Hepatocyte (in vitro differentiated cells): Measurements from ENCODE around the gene MMP20. TPM values are rescaled to one million over a fixed set of nuclear protein-coding genes. Genes with fewer than 3 reads are reported as not detected.

ENCODE experiments used
- DNase-seq: peaks from one replicate; pipeline ENCODE4 v3.0.0-alpha.2; 2016; ENCODE audit warnings: low spot score
- H2AFZ ChIP-seq: fragments of 200-600 bp; sonication (generic); 2 replicates; pipeline ENCODE4 v1.6.0; 2016; ENCODE audit warnings: antibody characterized with exemption, mild to moderate bottlenecking
- H3K27ac ChIP-seq: fragments of 200-600 bp; sonication (generic); 2 replicates; pipeline ENCODE4 v1.5.1; 2016; ENCODE audit warnings: mild to moderate bottlenecking
- H3K27me3 ChIP-seq: fragments of 200-600 bp; sonication (generic); 2 replicates; pipeline ENCODE4 v1.6.1; 2016
- H3K36me3 ChIP-seq: fragments of 200-600 bp; sonication (generic); replicated peaks from 2 replicates; pipeline ENCODE4 v1.5.1; 2016; ENCODE audit warnings: low read depth; ENCODE audit not compliant: insufficient read depth
- H3K4me1 ChIP-seq: fragments of 200-600 bp; sonication (generic); 2 replicates; pipeline ENCODE4 v1.5.1; 2016; ENCODE audit warnings: mild to moderate bottlenecking, moderate library complexity; ENCODE audit not compliant: insufficient read depth
- H3K4me2 ChIP-seq: fragments of 200-600 bp; sonication (generic); 2 replicates; pipeline ENCODE4 v1.6.0; 2016
- H3K4me3 ChIP-seq: fragments of 200-600 bp; sonication (generic); 2 replicates; pipeline ENCODE4 v1.5.1; 2016; ENCODE audit warnings: mild to moderate bottlenecking
- H3K79me2 ChIP-seq: fragments of 200-600 bp; sonication (generic); 2 replicates; pipeline ENCODE4 v1.6.0; 2017; ENCODE audit warnings: mild to moderate bottlenecking
- H3K9me2 ChIP-seq: fragments of 200-600 bp; sonication (generic); replicated peaks from 2 replicates; pipeline ENCODE4 v1.6.0; 2017; ENCODE audit warnings: mild to moderate bottlenecking; ENCODE audit not compliant: insufficient read depth
- H3K9me3 ChIP-seq: fragments of 200-600 bp; sonication (generic); 2 replicates; pipeline ENCODE4 v1.5.1; 2016; ENCODE audit warnings: low read depth, mild to moderate bottlenecking
- H4K20me1 ChIP-seq: fragments of 200-600 bp; sonication (generic); 2 replicates; pipeline ENCODE4 v1.6.0; 2016; ENCODE audit warnings: mild to moderate bottlenecking; ENCODE audit not compliant: insufficient read depth, poor library complexity, severe bottlenecking
- EZH2 ChIP-seq: fragments of 200-600 bp; sonication (generic); IDR thresholded peaks from 2 replicates; pipeline ENCODE4 v1.6.1; 2016; ENCODE audit warnings: antibody characterized with exemption, mild to moderate bottlenecking, borderline replicate concordance
- EZH2phosphoT487 ChIP-seq: fragments of 200-600 bp; sonication (generic); IDR thresholded peaks from one replicate; pipeline ENCODE4 v1.6.1; 2018; ENCODE audit warnings: antibody characterized with exemption, mild to moderate bottlenecking, low read depth, moderate library complexity; ENCODE audit not compliant: unreplicated experiment, severe bottlenecking
- WGBS: methylation state at CpG from one replicate; pipeline ENCODE4 v1.1.6; 2016; ENCODE audit warnings: low lambda C conversion rate; ENCODE audit errors: missing lambda C conversion rate; 5-methylcytosine and 5-hydroxymethylcytosine counted together
- polyA plus RNA-seq: library from polyadenylated mRNA; unstranded; fragments of >200 nt; fragmentation: Nextera tagmentation; extraction: Ambion mirVana; gene quantifications from 2 replicates; pipeline ENCODE4 v1.2.1, GENCODE V29; 2016
- total RNA-seq: library from RNA; depleted of rRNA; stranded (reverse); fragments of >200 nt; gene quantifications from 2 replicates; pipeline ENCODE4 v1.2.3, GENCODE V29; 2014
- TF ChIP-seq, protein P1 (sequence below): fragments of 200-600 bp; sonication (generic); IDR thresholded peaks from 2 replicates; pipeline ENCODE4 v1.5.1; 2016; ENCODE audit warnings: antibody characterized with exemption, mild to moderate bottlenecking; ENCODE audit not compliant: poor library complexity

MMP20 gene
- total and polyA plus RNA-seq, 2 experiments from 2014 or later = not detected

GRCh38 chr11:102552447-102553194 is 72.5 kb downstream of the MMP20 start:
- H3K4me3 ChIP-seq = no peak overlapping the region
- H3K9me2 ChIP-seq = no peaks in the 10 kb centered on the region
- no peak overlapping the region for H3K4me2 ChIP-seq
- H3K4me1 ChIP-seq = peaks cover 18% of the 10 kb centered on the region
- H3K79me2 ChIP-seq = no peaks in the 10 kb centered on the region
- no peaks in the 10 kb centered on the region for H4K20me1 ChIP-seq
- DNase-seq = peak; percentile 51
- H3K27ac ChIP-seq = peak overlapping the region; percentile 69
- no peak overlapping the region for H2AFZ ChIP-seq
- H3K27me3 ChIP-seq = no peaks in the 10 kb centered on the region
- H3K9me3 ChIP-seq = no peaks in the 10 kb centered on the region
- TF ChIP-seq EZH2phosphoT487 = no peak
- TF ChIP-seq EZH2 = no peak
- TF ChIP-seq, protein P1, sequence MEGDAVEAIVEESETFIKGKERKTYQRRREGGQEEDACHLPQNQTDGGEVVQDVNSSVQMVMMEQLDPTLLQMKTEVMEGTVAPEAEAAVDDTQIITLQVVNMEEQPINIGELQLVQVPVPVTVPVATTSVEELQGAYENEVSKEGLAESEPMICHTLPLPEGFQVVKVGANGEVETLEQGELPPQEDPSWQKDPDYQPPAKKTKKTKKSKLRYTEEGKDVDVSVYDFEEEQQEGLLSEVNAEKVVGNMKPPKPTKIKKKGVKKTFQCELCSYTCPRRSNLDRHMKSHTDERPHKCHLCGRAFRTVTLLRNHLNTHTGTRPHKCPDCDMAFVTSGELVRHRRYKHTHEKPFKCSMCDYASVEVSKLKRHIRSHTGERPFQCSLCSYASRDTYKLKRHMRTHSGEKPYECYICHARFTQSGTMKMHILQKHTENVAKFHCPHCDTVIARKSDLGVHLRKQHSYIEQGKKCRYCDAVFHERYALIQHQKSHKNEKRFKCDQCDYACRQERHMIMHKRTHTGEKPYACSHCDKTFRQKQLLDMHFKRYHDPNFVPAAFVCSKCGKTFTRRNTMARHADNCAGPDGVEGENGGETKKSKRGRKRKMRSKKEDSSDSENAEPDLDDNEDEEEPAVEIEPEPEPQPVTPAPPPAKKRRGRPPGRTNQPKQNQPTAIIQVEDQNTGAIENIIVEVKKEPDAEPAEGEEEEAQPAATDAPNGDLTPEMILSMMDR = no peak
- WGBS = 50% methylated on average over 8 of the region's 8 CpGs
- H3K36me3 ChIP-seq = no peaks in the 10 kb centered on the region

- Histone ChIP-seq H3K27ac (peak overlapping the region; percentile 69), H3K4me1 (peaks cover 18% of the 10 kb centered on the region), H3K9me2 (no peaks in the 10 kb centered on the region), H4K20me1 (no peaks in the 10 kb centered on the region), H3K36me3 (no peaks in the 10 kb centered on the region), H3K4me2 (no peak overlapping the region), H3K27me3 (no peaks in the 10 kb centered on the region), H2AFZ (no peak overlapping the region), H3K79me2 (no peaks in the 10 kb centered on the region), H3K4me3 (no peak overlapping the region), H3K9me3 (no peaks in the 10 kb centered on the region)
- 86% methylated on average over 2 of the region's 2 CpGs for WGBS
- DNase-seq = no peak
- no peak for TF ChIP-seq EZH2
- no peak for TF ChIP-seq EZH2phosphoT487
- TF ChIP-seq, protein P1 = no peak
Observed at GRCh38 chr11:102552020-102552419, 73.1 kb downstream of the MMP20 start.

DNA sequence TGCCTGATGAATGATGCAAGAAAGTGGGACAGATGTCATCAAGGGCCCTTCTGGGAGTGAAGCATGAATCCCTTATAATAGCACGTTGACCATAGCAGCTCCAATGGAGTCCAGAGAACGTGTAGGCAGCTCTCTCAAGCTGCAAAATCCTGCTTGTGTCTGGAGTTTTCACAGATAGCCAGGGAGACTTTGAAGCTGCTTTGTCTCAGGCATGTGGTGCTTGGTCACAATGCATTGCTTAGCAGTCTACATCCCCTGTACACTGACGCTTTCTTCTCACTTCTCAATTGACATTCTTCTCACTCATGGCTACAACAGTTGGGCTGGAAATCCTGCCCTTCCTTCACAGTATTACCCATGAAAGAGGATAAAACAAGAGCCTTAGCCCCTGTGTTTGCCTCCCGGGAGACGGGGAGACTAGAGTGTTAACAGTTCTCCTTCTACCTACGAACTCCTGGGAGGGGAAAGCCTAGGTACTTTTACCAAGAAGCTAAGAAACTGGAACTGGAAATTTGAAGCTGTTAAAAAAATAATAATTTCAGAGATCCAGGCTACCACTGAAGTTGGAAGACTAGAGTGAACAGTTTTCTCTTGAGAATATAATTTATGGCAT is 73.9 kb downstream of the MMP20 start:
- Histone ChIP-seq H4K20me1 (no peaks in the 10 kb centered on the region), H3K4me1 (peaks cover 18% of the 10 kb centered on the region), H3K9me3 (no peaks in the 10 kb centered on the region), H3K27ac (peak overlapping the region; percentile 69), H3K4me3 (no peak overlapping the region), H3K9me2 (no peaks in the 10 kb centered on the region), H3K27me3 (no peaks in the 10 kb centered on the region), H3K4me2 (no peak overlapping the region), H2AFZ (no peak overlapping the region), H3K36me3 (no peaks in the 10 kb centered on the region), H3K79me2 (no peaks in the 10 kb centered on the region)
- WGBS = 78% methylated on average over 6 of the region's 6 CpGs
- no peak for DNase-seq
- TF ChIP-seq, protein P1 = no peak
- TF ChIP-seq EZH2phosphoT487 = no peak
- no peak for TF ChIP-seq EZH2
